Ureter (tissue), 1 donor: ENCODE measurements around the gene ACVR2A. TPM values are rescaled to one million over a fixed set of nuclear protein-coding genes. Genes with fewer than 3 reads are reported as not detected.

Experiments
- DNase-seq: peaks from one replicate; pipeline ENCODE4 v3.0.0-alpha.2; 2020; ENCODE audit warnings: low spot score
- total RNA-seq: library from RNA; stranded (reverse); gene quantifications from one replicate; pipeline ENCODE4 v1.2.4, GENCODE V29; 2023
- donor health status: DM: yes; HTN: yes; CAD: no.

Gene ACVR2A
- total RNA-seq, 1 donor from 2014 or later = 32.7 TPM

DNA sequence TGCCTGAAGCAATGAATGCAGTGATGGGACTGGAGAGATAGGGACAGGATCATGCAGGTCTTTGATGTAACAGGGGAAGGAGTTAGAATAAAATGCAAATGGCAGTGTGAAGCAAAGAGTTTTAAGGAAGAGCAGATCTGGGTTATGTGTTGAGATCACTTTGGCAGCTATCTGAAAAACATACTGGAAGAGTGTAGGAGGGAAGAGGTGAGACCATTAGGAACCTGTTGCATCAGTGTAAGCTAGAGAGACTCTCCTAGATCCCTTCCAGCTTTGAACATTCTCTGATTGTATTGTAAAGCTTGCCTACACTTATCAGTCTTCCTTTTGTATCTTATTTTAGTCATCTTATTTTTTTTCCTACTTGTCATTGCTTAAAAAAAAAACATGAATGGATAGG lies 10.5 kb downstream of the ACVR2A start:
- no peak for DNase-seq

DNA sequence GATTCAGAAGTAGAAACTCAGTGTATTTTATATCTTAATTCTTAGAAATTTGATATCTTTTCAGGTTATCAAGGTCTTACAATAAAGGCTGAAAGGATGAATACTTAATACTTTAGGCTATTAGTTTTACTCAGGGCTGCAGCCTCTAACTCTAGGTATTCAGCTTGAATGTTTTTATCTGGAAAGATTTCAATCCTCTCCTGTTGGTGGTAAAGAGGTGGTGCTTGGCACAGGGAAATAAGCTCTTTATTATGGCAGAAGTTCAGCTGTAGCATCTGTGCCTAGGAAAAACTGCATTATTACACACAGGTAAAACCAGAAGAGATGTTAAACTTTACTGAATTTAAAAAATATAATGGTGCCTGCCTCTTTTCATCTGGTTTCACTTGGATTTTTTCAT lies 11.1 kb downstream of the ACVR2A start:
- DNase-seq = no peak

- DNase-seq = no peak
Observed at GRCh38 chr2:147860009-147860408, 15.2 kb downstream of the ACVR2A start.

GRCh38 chr2:147862859-147863516 lies 18.2 kb downstream of the ACVR2A start:
- no peak for DNase-seq

DNA sequence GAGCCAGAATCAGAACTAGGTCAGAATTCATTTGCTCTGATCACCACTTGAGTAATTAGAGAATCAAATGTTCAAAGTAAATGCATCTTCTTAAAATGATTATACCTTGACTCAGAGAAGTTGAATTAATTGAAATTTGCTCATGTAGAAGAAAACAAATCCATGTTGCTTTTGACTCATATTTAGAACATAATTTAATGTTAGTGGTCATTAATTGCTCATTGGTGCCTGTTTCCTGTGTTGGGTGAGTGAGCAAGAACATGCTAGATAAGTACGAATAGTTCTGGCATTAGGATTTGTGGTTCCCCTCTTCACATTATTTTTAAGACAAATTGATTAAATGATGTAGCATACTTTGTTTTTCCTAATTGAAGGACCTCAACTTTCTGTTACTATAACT lies 19.0 kb downstream of the ACVR2A start:
- DNase-seq = no peak

- DNase-seq = no peak
Observed at GRCh38 chr2:147865560-147865959, 20.7 kb downstream of the ACVR2A start.

GRCh38 chr2:147867050-147867449 lies 22.2 kb downstream of the ACVR2A start:
- no peak for DNase-seq

- DNase-seq = no peak
Observed at GRCh38 chr2:147869934-147870333, 25.1 kb downstream of the ACVR2A start.

DNA sequence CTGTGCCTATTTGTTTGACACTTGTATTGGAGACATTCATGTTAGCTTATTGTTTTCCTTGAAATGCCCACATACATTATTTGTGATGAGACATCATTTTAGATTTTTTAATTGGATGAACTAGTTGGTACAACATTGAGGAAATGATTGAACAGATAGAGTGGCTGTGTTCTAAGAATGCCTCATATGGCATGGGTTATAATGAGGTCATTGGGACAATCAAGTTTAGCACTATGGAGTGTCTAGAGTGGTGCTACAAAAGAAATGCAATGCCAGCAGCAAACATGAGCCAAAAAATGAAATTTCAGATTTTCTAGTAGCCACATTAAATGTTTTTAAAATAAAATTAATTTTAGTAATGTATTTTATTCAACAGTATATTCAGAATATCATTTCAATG lies 28.1 kb downstream of the ACVR2A start:
- no peak for DNase-seq

DNA sequence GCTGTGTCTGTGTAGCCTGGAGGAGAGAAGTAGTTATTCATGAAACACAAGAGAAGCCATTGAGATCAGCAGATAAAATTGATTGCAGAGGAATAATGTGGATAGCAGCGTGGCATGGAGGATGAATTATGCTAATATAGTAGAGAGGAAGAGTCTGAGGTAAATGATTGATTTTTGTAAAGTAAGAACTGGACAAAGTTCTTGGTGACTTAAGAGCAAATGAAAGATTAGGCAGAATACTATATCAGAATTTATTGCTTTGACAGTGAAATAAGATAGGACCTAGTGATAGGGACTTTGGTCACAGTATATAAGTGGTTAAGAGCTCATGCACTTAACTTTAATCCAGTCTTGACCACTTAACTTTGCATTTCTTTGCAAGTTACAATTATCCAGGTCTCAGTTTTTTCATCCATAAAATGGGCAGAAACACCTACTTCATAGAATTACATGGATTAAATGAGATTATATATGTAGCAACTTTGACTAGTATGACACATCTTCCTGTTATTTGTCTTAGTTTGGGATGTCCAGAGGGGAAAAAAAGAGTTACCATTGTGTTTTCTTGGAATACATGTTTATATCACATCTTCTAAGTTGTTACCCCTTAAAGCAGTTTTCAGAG lies 29.1 kb downstream of the ACVR2A start:
- no peak for DNase-seq

DNA sequence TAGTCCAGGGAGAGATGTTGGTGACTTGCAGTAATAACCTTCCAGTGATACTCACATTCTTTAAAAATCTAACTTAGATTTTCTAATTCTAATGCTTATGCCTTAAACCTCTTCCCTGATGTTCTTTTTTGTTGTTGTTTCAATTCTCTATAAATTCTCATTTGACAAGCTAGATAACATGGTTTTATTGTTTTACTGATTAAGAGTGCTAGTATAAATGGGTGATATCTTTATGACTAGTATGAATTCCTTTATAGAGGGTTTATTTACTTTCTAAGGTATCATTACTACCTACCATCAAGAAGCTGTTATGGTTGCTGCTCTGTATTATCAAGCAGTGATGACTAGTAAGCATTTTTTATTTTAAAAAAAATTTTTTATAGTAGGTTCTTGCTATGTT lies 35.0 kb downstream of the ACVR2A start:
- no peak for DNase-seq

DNA sequence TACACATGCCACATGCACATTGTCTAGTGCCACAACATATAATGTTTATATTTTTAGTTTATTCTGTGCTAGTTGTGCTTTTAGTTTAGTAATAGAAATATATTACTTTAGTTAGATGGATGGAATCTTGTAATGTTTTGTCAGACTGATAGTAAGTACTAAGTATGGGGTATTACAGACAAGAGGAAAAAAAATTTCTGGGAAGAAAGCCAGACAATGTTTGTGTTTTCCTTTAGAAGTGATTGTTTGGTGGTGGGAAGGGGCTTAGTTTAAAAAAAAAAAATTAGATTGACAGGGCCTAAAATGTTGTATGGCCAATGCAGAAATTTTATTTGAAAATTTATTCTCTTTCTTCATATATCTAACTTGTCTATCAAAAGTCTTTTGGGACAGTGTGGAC lies 37.8 kb downstream of the ACVR2A start:
- no peak for DNase-seq

DNA sequence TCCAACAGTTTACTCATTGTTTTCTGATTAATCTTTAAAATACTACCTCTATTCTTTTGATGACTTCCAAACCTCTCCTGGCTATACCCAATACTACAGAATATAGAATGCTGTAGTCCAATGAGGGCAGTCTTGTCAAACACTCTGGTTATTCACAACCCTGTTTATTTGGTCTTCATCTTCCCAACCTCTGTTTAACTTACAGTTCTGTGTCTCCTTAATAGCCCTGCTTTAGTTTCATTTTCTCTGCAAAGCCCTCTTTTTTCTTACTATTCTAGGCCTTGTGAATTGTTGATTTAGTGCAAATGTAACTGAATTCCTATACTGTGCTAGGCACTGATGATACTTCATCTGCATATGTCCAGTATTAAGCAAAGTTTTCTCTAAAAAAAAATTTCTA lies 40.0 kb downstream of the ACVR2A start:
- DNase-seq = no peak

DNA sequence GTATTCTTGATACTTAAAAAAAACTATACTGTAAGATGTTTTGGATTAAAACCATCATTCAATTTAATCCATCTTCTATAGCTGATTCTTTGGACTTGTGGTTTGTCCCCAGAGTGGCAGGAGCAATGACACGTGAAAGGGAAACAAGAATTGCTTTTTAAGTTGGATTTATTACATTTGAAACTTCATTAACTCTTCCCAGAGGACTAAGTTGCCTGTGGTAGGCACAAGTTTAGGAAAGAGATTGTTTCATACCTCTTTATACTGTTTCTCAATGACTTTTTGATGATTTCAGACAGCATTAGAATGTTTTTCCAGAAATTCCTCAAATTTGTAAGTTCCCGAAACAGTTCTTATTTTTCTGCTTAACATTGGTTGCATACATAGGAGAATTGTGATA lies 41.3 kb downstream of the ACVR2A start:
- DNase-seq = no peak

DNA sequence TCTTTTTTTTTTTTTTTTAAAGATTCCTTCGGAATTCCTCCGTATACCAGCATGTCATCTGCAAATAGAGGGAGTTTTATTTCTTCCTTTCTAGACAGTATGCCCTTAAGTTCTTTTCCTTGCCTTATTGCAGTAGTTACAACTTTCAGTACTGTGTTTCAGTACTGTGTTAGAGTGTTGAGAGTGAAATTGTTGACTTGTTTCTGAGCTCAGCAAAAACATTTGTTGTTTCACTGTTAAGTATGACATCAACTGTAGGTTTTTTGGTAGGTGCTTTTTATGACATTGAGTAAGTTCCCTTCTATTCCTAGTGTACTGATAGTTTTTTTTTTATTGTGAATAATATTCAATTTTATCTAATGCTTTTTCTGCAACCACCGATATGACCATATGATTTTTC lies 43.9 kb downstream of the ACVR2A start:
- no peak for DNase-seq

GRCh38 chr2:147904051-147904450 lies 59.2 kb downstream of the ACVR2A start:
- no peak for DNase-seq

GRCh38 chr2:147909178-147909577 lies 64.3 kb downstream of the ACVR2A start:
- no peak for DNase-seq

- DNase-seq = peak; percentile 43
Observed at GRCh38 chr2:147910990-147911473, 66.2 kb downstream of the ACVR2A start.

DNA sequence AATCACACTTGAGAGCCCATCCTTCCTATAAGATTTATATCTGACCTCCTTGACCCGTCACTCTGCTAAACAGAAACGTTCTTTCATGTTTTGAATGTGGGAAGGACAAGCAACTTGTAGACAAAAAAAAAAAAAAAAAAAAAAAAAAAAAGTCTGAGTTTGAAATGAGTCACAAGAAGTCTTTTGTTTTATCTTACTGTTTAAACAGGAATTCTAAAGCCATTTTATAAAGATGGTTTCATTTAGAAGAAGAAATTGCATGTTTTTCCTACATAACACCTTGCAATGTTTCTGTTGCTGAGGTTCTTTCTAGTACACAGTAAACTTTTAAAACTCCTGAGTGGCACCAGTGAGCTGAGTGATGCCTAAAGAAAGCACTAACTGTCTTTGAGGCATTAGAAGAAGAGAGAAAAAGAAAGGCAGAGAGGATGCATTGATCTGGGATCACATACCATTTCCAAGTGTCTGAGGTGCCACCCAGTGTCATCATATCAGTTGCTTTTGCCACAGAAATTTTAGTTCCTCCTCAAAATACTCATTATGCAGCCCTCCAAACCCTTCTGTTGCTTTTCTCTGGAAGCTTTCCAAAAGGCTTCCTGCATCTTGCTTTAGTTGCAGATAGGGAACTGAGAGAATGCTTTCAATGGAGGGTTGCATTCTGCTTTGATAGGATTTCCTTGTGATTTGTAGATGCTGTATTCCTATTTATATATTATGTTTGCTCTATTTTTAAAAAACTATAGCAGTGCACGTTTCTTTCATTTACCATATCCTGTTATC lies 69.1 kb downstream of the ACVR2A start:
- DNase-seq = no peak

- no peak for DNase-seq
Observed at GRCh38 chr2:147916067-147916466, 71.2 kb downstream of the ACVR2A start.

- DNase-seq = no peak
Observed at GRCh38 chr2:147916723-147917122, 71.9 kb downstream of the ACVR2A start.

GRCh38 chr2:147917161-147917560 lies 72.3 kb downstream of the ACVR2A start:
- no peak for DNase-seq

GRCh38 chr2:147923846-147924245 lies 79.0 kb downstream of the ACVR2A start:
- no peak for DNase-seq
